Pancreas (tissue), 10 donors: Measurements from ENCODE around the gene NSD1. TPM values are rescaled to one million over a fixed set of nuclear protein-coding genes. Genes with fewer than 3 reads are reported as not detected.
A peak's percentile ranks its signal among the peaks of the same experiment; 100 is the strongest.

Experiments
- ATAC-seq, 4 donors: fragments of 200-7000 bp; cut with Tn5 transposase; one replicate each; pipeline versions ENCODE4 v1.8.0 to v1.9.1; 2020; ENCODE audit warnings: mild to moderate bottlenecking in 4 of 4, moderate library complexity in 4 of 4
- DNase-seq, 6 donors: peaks; one replicate each; pipeline ENCODE4 v3.0.0-alpha.2; 2020
- FAIRE-seq: peaks from 2 replicates; lab custom pipeline; 2012; peaks lifted over from hg19 to GRCh38; lab: Jason Lieb, UNC
- H3K27ac ChIP-seq, 4 donors: fragments of 200-600 bp; sonication (generic); 1 replicate in 3 of 4; 2 replicates in 1 of 4; pipeline versions ENCODE4 v1.5.0 to v1.8.0; 2020
- H3K27me3 ChIP-seq, 4 donors: fragments of 200-600 bp; one replicate each; pipeline ENCODE4 v1.8.0; 2021
- H3K36me3 ChIP-seq, 3 donors: fragments of 200-600 bp; sonication (generic) in 1 of 3; one replicate each; pipeline versions ENCODE4 v1.5.0 to v1.8.0; 2020 to 2021
- H3K4me1 ChIP-seq, 3 donors: fragments of 200-600 bp; one replicate each; pipeline ENCODE4 v1.8.0; 2021
- H3K4me3 ChIP-seq, 4 donors: fragments of 200-600 bp; sonication (generic) in 2 of 4; one replicate each; pipeline versions ENCODE4 v1.5.0 to v1.8.0; 2020 to 2021
- H3K9me3 ChIP-seq, 4 donors: fragments of 200-600 bp; one replicate each; pipeline ENCODE4 v1.8.0; 2021
- CTCF ChIP-seq, 4 donors: fragments of 200-600 bp; sonication (generic) in 3 of 4; IDR thresholded peaks; one replicate each; pipeline versions ENCODE4 v1.5.0 to v1.8.0; 2021; ENCODE audit warnings: antibody characterized with exemption in 4 of 4
- WGBS, 2 donors: extraction: QIAGEN DNeasy Blood & Tissue Kit; methylation state at CpG; one replicate each; pipeline ENCODE4 v1.1.7; 2013; 5-methylcytosine and 5-hydroxymethylcytosine counted together
- intact Hi-C, 3 donors: fragments of 100-400 bp; cut with DNase I; formaldehyde crosslinking; loops; one replicate each; pipeline versions ENCODE4 v1.11.1 to v1.14.2; 2022
- polyA plus RNA-seq, 2 donors: library from polyadenylated mRNA; stranded (reverse); fragments of 200-250 nt; gene quantifications; one replicate each; pipeline ENCODE4 v1.2.3, GENCODE V29; 2013
- total RNA-seq, 6 donors: library from RNA; stranded (reverse); fragmentation: NEBNext Ultra II Directional in 4 of 6; extraction: Animal tissue kit (Norgen Biotek cat#: 25700) in 4 of 6; gene quantifications; one replicate each; pipeline versions ENCODE4 v1.2.1 to v1.2.4, GENCODE V29; 2021 to 2023
- donor health status: healthy with polysubstance abuse.
- donor health status: DM: no; HTN: no; CAD: no; lungs with moderate emphysema.
- donor health status: DM: no; HTN: no; CAD: no.
- donor health status: control.
- donor health status: control.
- donor health status: Bipolar disorder and iron deficiency.
- donor health status: DM: yes; HTN: yes; CAD: no.
- donor health status: DM: no; HTN: no; CAD: no.
- donor health status: DM: no; HTN: no; CAD: no.
- donor health status: DM: yes; HTN: yes; CAD: no.

NSD1 gene
- total and polyA plus RNA-seq, 8 donors: 6.9 to 51.2 (median 33.5) TPM

- WGBS, 2 donors: 77 to 87% methylated on average over 15 of the region's 15 CpGs
- DNase-seq (peak in 1 of 6 donors; percentile 42), FAIRE-seq (no peak), ATAC-seq (no peak)
- Histone ChIP-seq H3K27ac (peak overlapping the region in 2 of 4 donors; percentile 44 to 63), H3K9me3 (no peaks in the 10 kb centered on the region), H3K4me1 (peaks cover 21 to 46% (median 22%) of the 10 kb centered on the region in 3 donors), H3K4me3 (no peak overlapping the region), H3K36me3 (peaks cover 0 to 12% (median 7%) of the 10 kb centered on the region in 3 donors), H3K27me3 (no peaks in the 10 kb centered on the region)
- intact Hi-C loops: loop anchor here in 1 of 3 donors (10.0 kb wide), 1 partner anchor 192 kb away; no protein-coding TSS in a partner anchor
- TF ChIP-seq CTCF (IDR thresholded peaks at IDR 0.05): no peak
Observed at GRCh38 chr5:177306674-177307543, 173.3 kb downstream of the NSD1 start.

- ATAC-seq: peak in 3 of 4 donors; percentile 25 to 45 (median 32)
- Histone ChIP-seq H3K27me3 (no peaks in the 10 kb centered on the region), H3K4me3 (no peak overlapping the region), H3K4me1 (peaks cover 15 to 43% (median 23%) of the 10 kb centered on the region in 3 donors), H3K9me3 (no peaks in the 10 kb centered on the region), H3K36me3 (peaks cover 0 to 12% (median 7%) of the 10 kb centered on the region in 3 donors), H3K27ac (peak overlapping the region; percentile 35 to 63 (median 54))
- FAIRE-seq: no peak
- 78 to 83% methylated on average over 43 of the region's 43 CpGs for WGBS, 2 donors
- intact Hi-C loops: loop anchor here in 1 of 3 donors (10.0 kb wide), 1 partner anchor 193 kb away; no protein-coding TSS in a partner anchor
- DNase-seq: peak in 5 of 6 donors; percentile 66 to 84 (median 75)
- no peak for TF ChIP-seq CTCF (IDR thresholded peaks at IDR 0.05)
Observed at GRCh38 chr5:177307544-177308363, 174.2 kb downstream of the NSD1 start.

GRCh38 chr5:177308740-177309139 lies 175.2 kb downstream of the NSD1 start:
- 47 to 57% methylated on average over 11 of the region's 11 CpGs for WGBS, 2 donors
- Histone ChIP-seq H3K27me3 (no peaks in the 10 kb centered on the region), H3K9me3 (no peaks in the 10 kb centered on the region), H3K27ac (peak overlapping the region in 3 of 4 donors; percentile 51 to 63 (median 58)), H3K4me3 (no peak overlapping the region), H3K36me3 (peaks cover 0 to 12% (median 7%) of the 10 kb centered on the region in 3 donors), H3K4me1 (peaks cover 15 to 44% (median 24%) of the 10 kb centered on the region in 3 donors)
- no peak for TF ChIP-seq CTCF (IDR thresholded peaks at IDR 0.05)
- ATAC-seq (peak in 3 of 4 donors; percentile 1 to 4 (median 2)), FAIRE-seq (no peak), DNase-seq (no peak)
- intact Hi-C loops: loop anchor here in 1 of 3 donors (10.0 kb wide), 1 partner anchor 194 kb away; no protein-coding TSS in a partner anchor

GRCh38 chr5:177309351-177310191 lies 176.0 kb downstream of the NSD1 start:
- H3K27me3 ChIP-seq: no peaks in the 10 kb centered on the region
- peaks cover 15 to 42% (median 24%) of the 10 kb centered on the region in 3 donors for H3K4me1 ChIP-seq
- 55 to 62% methylated on average over 10 of the region's 10 CpGs for WGBS, 2 donors
- H3K4me3 ChIP-seq: no peak overlapping the region
- no peaks in the 10 kb centered on the region for H3K9me3 ChIP-seq
- H3K27ac ChIP-seq: peak overlapping the region in 2 of 4 donors; percentile 51 to 58
- DNase-seq: peak in 4 of 6 donors; percentile 44 to 74 (median 62)
- intact Hi-C loops: loop anchor here in 2 of 3 donors (10.0 kb wide), 3 partner anchors 75 to 195 kb away; partner anchors contain the start of gene SLC34A1 (in 1 of the 2)
- TF ChIP-seq CTCF (IDR thresholded peaks at IDR 0.05): peak; percentile 47 to 68 (median 56)
- FAIRE-seq: no peak
- H3K36me3 ChIP-seq: peaks cover 0 to 12% (median 7%) of the 10 kb centered on the region in 3 donors
- ATAC-seq: peak; percentile 11 to 33 (median 14)
